Mesenchymal stem cell (in vitro differentiated cells and primary cell): ENCODE results near the gene POLR1G.

ENCODE experiments used
- DNase-seq: peaks from one replicate; pipeline ENCODE4 v3.0.0-alpha.2; 2013
- H2AFZ ChIP-seq: one replicate; pipeline ENCODE4 v1.6.1; 2013; ENCODE audit warnings: low read depth, mild to moderate bottlenecking, control low read depth, inconsistent platforms, low read length, moderate library complexity
- H2AK5ac ChIP-seq: 2 replicates; pipeline ENCODE4 v1.6.1; 2013; ENCODE audit warnings: low read length, moderate library complexity, mild to moderate bottlenecking, inconsistent platforms; ENCODE audit not compliant: severe bottlenecking
- H2BK120ac ChIP-seq: one replicate; pipeline ENCODE4 v1.6.1; 2013; ENCODE audit warnings: low read depth, mild to moderate bottlenecking, inconsistent platforms, low read length, moderate library complexity
- H2BK12ac ChIP-seq, 2 experiments: one replicate each; pipeline ENCODE4 v1.6.1; 2013; ENCODE audit warnings: inconsistent platforms in 2 of 2, low read length in 2 of 2, mild to moderate bottlenecking in 2 of 2, moderate library complexity in 2 of 2, control low read depth in 1 of 2
- H2BK15ac ChIP-seq: one replicate; pipeline ENCODE4 v1.6.1; 2013; ENCODE audit warnings: mild to moderate bottlenecking, low read depth, inconsistent platforms; ENCODE audit not compliant: poor library complexity, severe bottlenecking
- H2BK5ac ChIP-seq: 2 replicates; pipeline ENCODE4 v1.6.1; 2013; ENCODE audit warnings: low read depth, mild to moderate bottlenecking, low read length, control low read depth, inconsistent platforms; ENCODE audit not compliant: poor library complexity, severe bottlenecking
- H3K14ac ChIP-seq, 2 experiments: one replicate each; pipeline ENCODE4 v1.6.1; 2013; ENCODE audit warnings: inconsistent platforms in 2 of 2, low read length in 2 of 2, control low read depth in 1 of 2, mild to moderate bottlenecking in 1 of 2, moderate library complexity in 1 of 2
- H3K18ac ChIP-seq, 2 experiments: one replicate each; pipeline ENCODE4 v1.6.1; 2013; ENCODE audit warnings: inconsistent platforms in 2 of 2, low read length in 2 of 2, control low read depth in 1 of 2, low read depth in 1 of 2, mild to moderate bottlenecking in 1 of 2
- H3K23ac ChIP-seq, 2 experiments: one replicate each; pipeline ENCODE4 v1.6.1; 2013; ENCODE audit warnings: inconsistent platforms in 2 of 2, low read length in 2 of 2, mild to moderate bottlenecking in 2 of 2, moderate library complexity in 2 of 2, control low read depth in 1 of 2
- H3K27ac ChIP-seq: 2 replicates; pipeline ENCODE4 v1.5.1; 2013; ENCODE audit warnings: mild to moderate bottlenecking, moderate library complexity, low read length, control low read depth, inconsistent platforms; ENCODE audit not compliant: poor library complexity, severe bottlenecking
- H3K27me3 ChIP-seq, 2 experiments: 2 replicates each; pipeline versions ENCODE4 v1.6.1 to v1.7.0; 2013; ENCODE audit warnings: low read length in 2 of 2, mild to moderate bottlenecking in 2 of 2, moderate library complexity in 2 of 2, control low read depth in 1 of 2, inconsistent platforms in 1 of 2; ENCODE audit not compliant: control insufficient read depth in 1 of 2, insufficient read depth in 1 of 2
- H3K36me3 ChIP-seq, 2 experiments: 2 replicates each; pipeline versions ENCODE4 v1.6.1 to v1.7.0; 2013; ENCODE audit warnings: low read length in 2 of 2, control low read depth in 1 of 2, inconsistent platforms in 1 of 2, low read depth in 1 of 2, mild to moderate bottlenecking in 1 of 2; ENCODE audit not compliant: insufficient read depth in 2 of 2, control insufficient read depth in 1 of 2
- H3K4ac ChIP-seq, 2 experiments: one replicate each; pipeline ENCODE4 v1.6.1; 2013; ENCODE audit warnings: inconsistent platforms in 2 of 2, low read length in 2 of 2, mild to moderate bottlenecking in 2 of 2, moderate library complexity in 2 of 2, control low read depth in 1 of 2, low read depth in 1 of 2
- H3K4me1 ChIP-seq: 2 replicates; pipeline ENCODE4 v1.6.1; 2013; ENCODE audit warnings: low read depth, low read length, control low read depth; ENCODE audit not compliant: control insufficient read depth, insufficient read depth
- H3K4me2 ChIP-seq: 2 replicates; pipeline ENCODE4 v1.6.1; 2013; ENCODE audit warnings: low read length, mild to moderate bottlenecking, inconsistent platforms; ENCODE audit not compliant: poor library complexity, severe bottlenecking
- H3K4me3 ChIP-seq, 2 experiments: 2 replicates each; pipeline versions ENCODE4 v1.5.1 to v1.7.0; 2013; ENCODE audit warnings: low read length in 2 of 2, mild to moderate bottlenecking in 2 of 2, control low read depth in 1 of 2, low read depth in 1 of 2; ENCODE audit not compliant: insufficient read depth in 1 of 2
- H3K79me1 ChIP-seq: replicated peaks from 2 replicates; pipeline ENCODE4 v1.6.1; 2013; ENCODE audit warnings: mild to moderate bottlenecking, control low read depth, low read length, inconsistent platforms; ENCODE audit not compliant: poor library complexity, severe bottlenecking
- H3K9ac ChIP-seq: 2 replicates; pipeline ENCODE4 v1.7.0; 2013; ENCODE audit warnings: mild to moderate bottlenecking, low read length, moderate library complexity
- H3K9me3 ChIP-seq: 2 replicates; pipeline ENCODE4 v1.7.0; 2013; ENCODE audit warnings: mild to moderate bottlenecking, low read length; ENCODE audit not compliant: control insufficient read depth
- H4K8ac ChIP-seq: one replicate; pipeline ENCODE4 v1.6.1; 2013; ENCODE audit warnings: inconsistent platforms, mild to moderate bottlenecking, low read length, moderate library complexity
- H4K91ac ChIP-seq: one replicate; pipeline ENCODE4 v1.6.1; 2013; ENCODE audit warnings: mild to moderate bottlenecking, low read length, inconsistent platforms
- WGBS: methylation state at CpG from one replicate; pipeline ENCODE4 v1.1.7; 2013; ENCODE audit warnings: mixed read lengths; 5-methylcytosine and 5-hydroxymethylcytosine counted together

Gene POLR1G

DNA sequence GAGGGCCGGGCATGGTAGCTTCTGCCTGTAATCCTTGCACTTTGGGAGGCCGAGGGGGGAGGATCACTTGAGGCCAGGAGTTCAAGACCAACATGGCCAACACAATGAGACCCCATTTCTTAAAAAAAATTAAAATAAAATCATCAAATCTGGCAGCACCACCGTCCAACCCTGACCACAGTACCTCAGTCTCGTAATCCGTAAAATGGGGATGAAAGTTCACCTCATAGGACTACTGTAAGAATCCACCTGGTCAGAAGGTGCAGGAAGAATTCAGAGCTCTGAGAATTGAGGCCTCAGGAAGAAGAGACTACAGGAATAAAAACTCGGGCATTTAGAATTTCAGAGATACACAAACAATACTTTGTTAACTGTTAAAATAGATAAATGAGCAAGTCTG lies 4.6 kb upstream of the POLR1G start:
- Histone ChIP-seq H3K4me3 (no peak overlapping the region), H2AK5ac (no peak overlapping the region), H3K27me3 (no peaks in the 10 kb centered on the region), H3K27ac (no peak overlapping the region), H2BK12ac (no peak overlapping the region), H2AFZ (no peak overlapping the region), H2BK5ac (no peak overlapping the region), H3K4me2 (no peak overlapping the region), H3K9me3 (no peaks in the 10 kb centered on the region), H3K23ac (no peak overlapping the region), H3K18ac (no peak overlapping the region), H3K36me3 (peaks cover 0 to 8% of the 10 kb centered on the region in 2 experiments), H3K9ac (no peak overlapping the region), H4K91ac (no peak overlapping the region), H3K4ac (no peak overlapping the region), H2BK15ac (no peak overlapping the region), H2BK120ac (no peak overlapping the region), H3K79me1 (peaks cover 29% of the 10 kb centered on the region), H3K4me1 (peaks cover 34% of the 10 kb centered on the region), H3K14ac (no peak overlapping the region), H4K8ac (no peak overlapping the region)
- DNase-seq: no peak
- WGBS: 91% methylated on average over 4 of the region's 6 CpGs

DNA sequence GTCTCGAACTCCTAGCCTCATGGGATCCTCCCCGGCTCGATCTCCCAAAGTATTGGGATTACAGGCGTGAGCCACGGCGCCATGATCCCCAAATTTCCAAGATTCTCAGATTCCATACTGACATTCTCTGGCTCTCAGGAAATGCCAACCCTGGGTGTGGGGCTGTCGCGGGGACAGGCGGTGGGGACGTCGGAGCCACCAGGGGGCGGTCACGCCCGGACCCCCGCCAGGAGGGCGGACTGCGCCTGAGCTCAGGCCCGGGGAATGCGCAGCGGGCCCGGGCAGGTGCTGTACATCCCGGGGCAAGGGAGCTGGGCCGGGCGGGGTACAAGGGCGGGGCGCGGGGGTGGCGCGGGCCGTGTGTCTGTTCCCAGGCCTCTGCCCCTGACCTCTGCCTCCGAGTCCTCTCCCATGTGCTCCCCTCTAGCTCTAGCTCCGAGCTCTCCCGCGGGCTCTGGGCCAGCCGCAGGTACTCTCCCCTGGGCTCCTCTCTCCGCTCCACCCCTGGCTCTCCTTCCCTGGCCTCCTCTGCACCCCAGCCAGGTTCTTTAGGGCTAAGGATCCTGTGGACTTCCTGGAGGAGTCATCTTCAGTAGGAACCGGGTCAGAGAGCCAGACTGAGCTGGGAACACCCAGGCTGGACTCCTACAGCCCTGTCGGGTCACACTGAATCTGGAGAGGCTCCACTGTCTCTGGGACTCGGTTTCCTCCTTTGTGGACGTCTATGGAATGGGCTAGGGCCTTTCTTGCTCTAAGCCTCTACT lies 4.0 kb upstream of the POLR1G start:
- Histone ChIP-seq H2BK12ac (peak overlapping the region in 1 of 2 experiments; percentile 43), H3K9ac (no peak overlapping the region), H3K14ac (no peak overlapping the region), H3K27ac (no peak overlapping the region), H3K4me3 (no peak overlapping the region), H3K23ac (no peak overlapping the region), H4K8ac (no peak overlapping the region), H2BK15ac (peak overlapping the region; percentile 68), H2BK120ac (no peak overlapping the region), H2BK5ac (no peak overlapping the region), H3K36me3 (peaks cover 0 to 5% of the 10 kb centered on the region in 2 experiments), H3K18ac (no peak overlapping the region), H3K4ac (no peak overlapping the region), H3K4me2 (peak overlapping the region; percentile 48), H4K91ac (no peak overlapping the region), H3K9me3 (no peaks in the 10 kb centered on the region), H3K4me1 (peaks cover 34% of the 10 kb centered on the region), H2AK5ac (no peak overlapping the region), H3K27me3 (no peaks in the 10 kb centered on the region), H3K79me1 (peaks cover 31% of the 10 kb centered on the region), H2AFZ (no peak overlapping the region)
- 15% methylated on average over 35 of the region's 40 CpGs for WGBS
- peak; percentile 37 for DNase-seq

GRCh38 chr19:45403272-45403671 lies 3.2 kb upstream of the POLR1G start:
- Histone ChIP-seq H3K18ac (no peak overlapping the region), H3K27me3 (no peaks in the 10 kb centered on the region), H3K23ac (no peak overlapping the region), H3K9me3 (no peaks in the 10 kb centered on the region), H3K4me3 (no peak overlapping the region), H3K4me1 (peaks cover 34% of the 10 kb centered on the region), H2AK5ac (no peak overlapping the region), H3K9ac (no peak overlapping the region), H4K91ac (no peak overlapping the region), H2AFZ (no peak overlapping the region), H3K27ac (no peak overlapping the region), H2BK15ac (no peak overlapping the region), H3K4ac (no peak overlapping the region), H2BK120ac (no peak overlapping the region), H3K4me2 (no peak overlapping the region), H3K79me1 (peaks cover 34% of the 10 kb centered on the region), H4K8ac (no peak overlapping the region), H3K36me3 (peaks cover 0 to 9% of the 10 kb centered on the region in 2 experiments), H2BK5ac (no peak overlapping the region), H2BK12ac (no peak overlapping the region), H3K14ac (no peak overlapping the region)
- WGBS: 70% methylated on average over 4 of the region's 4 CpGs
- no peak for DNase-seq

- H3K4me2 ChIP-seq: peak overlapping the region; percentile 88
- peak overlapping the region; percentile 98 for H3K9ac ChIP-seq
- 16% methylated on average over 25 of the region's 25 CpGs for WGBS
- no peak overlapping the region for H3K23ac ChIP-seq
- H3K4me1 ChIP-seq: peaks cover 34% of the 10 kb centered on the region
- H3K36me3 ChIP-seq: peaks cover 4 to 16% of the 10 kb centered on the region in 2 experiments
- H3K14ac ChIP-seq: no peak overlapping the region
- no peak overlapping the region for H3K18ac ChIP-seq
- no peak overlapping the region for H2AFZ ChIP-seq
- H2BK12ac ChIP-seq: peak overlapping the region in 1 of 2 experiments; percentile 6
- H2BK5ac ChIP-seq: no peak overlapping the region
- no peak overlapping the region for H3K4ac ChIP-seq
- no peak overlapping the region for H3K27ac ChIP-seq
- peak overlapping the region; percentile 65 to 97 for H3K4me3 ChIP-seq
- peaks cover 36% of the 10 kb centered on the region for H3K79me1 ChIP-seq
- no peak overlapping the region for H2BK120ac ChIP-seq
- peak overlapping the region; percentile 56 for H2BK15ac ChIP-seq
- H2AK5ac ChIP-seq: peak overlapping the region; percentile 6
- no peak overlapping the region for H4K91ac ChIP-seq
- H3K27me3 ChIP-seq: no peaks in the 10 kb centered on the region
- no peak overlapping the region for H4K8ac ChIP-seq
- H3K9me3 ChIP-seq: no peaks in the 10 kb centered on the region
- DNase-seq: peak; percentile 47
Observed at GRCh38 chr19:45403781-45404556, 2.5 kb upstream of the POLR1G start.
